ENCODE results near the gene KCNB1. TPM values are rescaled to one million over a fixed set of nuclear protein-coding genes. Genes with fewer than 3 reads are reported as not detected.

Gene KCNB1
- total RNA-seq, 5 donors from 2014 or later (not counting 1 experiment from before 2014, with no cell fraction given) = 0.03 to 0.13 (median 0.12) TPM; not detected in 1

GRCh38 chr20:49344140-49344539 is 138.3 kb downstream of the KCNB1 start:
- H3K4me1 ChIP-seq (ENCODE audit: control insufficient read depth in 1 of 2, extremely low read depth in 1 of 2, insufficient read depth in 2 of 2, low read length in 2 of 2) = peaks cover 0 to 3% of the 10 kb centered on the region in 2 experiments
- ATAC-seq (replicated peaks in 1 of 4) (no peak), DNase-seq (no peak)
- WGBS (ENCODE audit: insufficient coverage) = no CpG with 5 or more reads among the region's 2 CpGs
- peaks cover 0 to 5% (median 3%) of the 10 kb centered on the region in 3 donors for H3K4me1 Mint-ChIP-seq
- no peaks in the 10 kb centered on the region for H3K9me3 Mint-ChIP-seq
- peaks cover 4 to 13% of the 10 kb centered on the region in 2 experiments for H3K27me3 ChIP-seq (replicated peaks in 1 of 2; ENCODE audit: control insufficient read depth in 2 of 2, extremely low read depth in 1 of 2, insufficient read depth in 2 of 2, low read length in 1 of 2)
- ChIA-PET POLR2A (no interaction called here), CTCF (interaction anchor here in 1 of 2 donors (0.5 kb wide), 1 partner anchor 635 kb away, joined by 6 read pairs; no protein-coding TSS in a partner anchor)
- no peak overlapping the region for H3K27ac ChIP-seq (ENCODE audit: low read length)
- H3K27ac Mint-ChIP-seq = no peak overlapping the region
- no peaks in the 10 kb centered on the region for H3K9me3 ChIP-seq
- no peaks in the 10 kb centered on the region for H3K36me3 ChIP-seq (ENCODE audit: control insufficient read depth in 2 of 2, extremely low read depth in 1 of 2, insufficient read depth in 1 of 2, low read length in 1 of 2)
- H3K4me3 Mint-ChIP-seq = no peak overlapping the region
- H3K27me3 Mint-ChIP-seq = peaks cover 10 to 18% of the 10 kb centered on the region in 2 donors
- no peak overlapping the region for H3K4me3 ChIP-seq (ENCODE audit: control insufficient read depth in 1 of 2, extremely low read depth in 1 of 2, low read length in 1 of 2)
- no peaks in the 10 kb centered on the region for H3K36me3 Mint-ChIP-seq

GRCh38 chr20:49343246-49343645 is 139.2 kb downstream of the KCNB1 start:
- CTCF ChIA-PET = no interaction called here
- ATAC-seq (replicated peaks in 1 of 4) (no peak), DNase-seq (no peak)
- Mint-ChIP-seq H3K36me3 (no peaks in the 10 kb centered on the region), H3K4me1 (peaks cover 0 to 5% (median 3%) of the 10 kb centered on the region in 3 donors), H3K4me3 (no peak overlapping the region), H3K27ac (no peak overlapping the region), H3K27me3 (peaks cover 3 to 14% of the 10 kb centered on the region in 2 donors), H3K9me3 (no peaks in the 10 kb centered on the region)
- Histone ChIP-seq H3K27me3 (replicated peaks in 1 of 2; ENCODE audit: control insufficient read depth in 2 of 2, extremely low read depth in 1 of 2, insufficient read depth in 2 of 2, low read length in 1 of 2) (peaks cover 4 to 16% of the 10 kb centered on the region in 2 experiments), H3K9me3 (no peaks in the 10 kb centered on the region), H3K36me3 (ENCODE audit: control insufficient read depth in 2 of 2, extremely low read depth in 1 of 2, insufficient read depth in 1 of 2, low read length in 1 of 2) (no peaks in the 10 kb centered on the region), H3K4me3 (ENCODE audit: control insufficient read depth in 1 of 2, extremely low read depth in 1 of 2, low read length in 1 of 2) (no peak overlapping the region), H3K27ac (ENCODE audit: low read length) (no peak overlapping the region), H3K4me1 (ENCODE audit: control insufficient read depth in 1 of 2, extremely low read depth in 1 of 2, insufficient read depth in 2 of 2, low read length in 2 of 2) (peaks cover 0 to 3% of the 10 kb centered on the region in 2 experiments)
- 64% methylated on average over 3 of the region's 9 CpGs for WGBS (ENCODE audit: insufficient coverage)
- POLR2A ChIA-PET = no interaction called here

DNA sequence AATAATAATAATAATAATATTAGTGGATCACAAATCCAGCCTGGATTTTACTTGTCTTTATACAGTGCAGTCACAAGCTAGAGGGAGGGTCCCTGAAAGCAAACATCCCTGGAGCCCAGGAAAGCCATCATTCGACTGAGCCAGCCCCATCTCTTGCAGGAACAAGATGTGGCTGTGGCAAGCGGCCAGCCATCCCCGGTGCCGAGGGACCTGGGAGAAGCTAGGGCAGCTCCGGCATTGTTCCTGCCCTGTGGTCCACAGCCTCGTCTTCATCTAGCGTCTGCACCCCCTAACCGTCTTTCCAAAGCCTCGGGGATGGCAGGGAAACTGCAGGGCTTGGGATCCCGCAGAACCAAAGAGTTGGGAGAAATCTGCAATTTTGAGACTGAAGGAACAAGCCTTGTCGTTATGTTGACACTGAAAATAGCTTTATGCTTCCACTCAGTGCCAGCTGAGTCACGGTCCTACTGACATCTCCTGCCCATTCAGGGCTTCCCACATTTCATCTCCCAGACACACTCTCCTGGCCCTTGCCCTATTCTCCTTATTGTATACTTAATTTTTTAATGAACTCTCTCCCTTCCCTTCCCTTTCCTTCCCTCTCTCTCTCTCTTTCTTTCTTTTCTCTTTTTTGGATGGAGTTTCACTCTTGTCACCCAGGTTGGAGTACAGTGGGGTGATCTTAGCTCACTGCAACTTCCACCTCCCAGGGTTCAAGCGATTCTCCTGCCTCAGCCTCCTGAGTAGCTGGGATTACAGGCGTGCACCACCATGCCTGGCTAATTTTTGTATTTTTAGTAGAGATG is 142.1 kb downstream of the KCNB1 start:
- ChIA-PET CTCF (interaction anchor here in 1 of 2 donors (1.0 kb wide), 1 partner anchor 144 kb away, joined by 4 read pairs; no protein-coding TSS in a partner anchor), POLR2A (no interaction called here)
- no peaks in the 10 kb centered on the region for H3K4me1 ChIP-seq (ENCODE audit: control insufficient read depth in 1 of 2, extremely low read depth in 1 of 2, insufficient read depth in 2 of 2, low read length in 2 of 2)
- DNase-seq (no peak), ATAC-seq (replicated peaks in 1 of 4) (no peak)
- Mint-ChIP-seq H3K4me1 (no peaks in the 10 kb centered on the region), H3K4me3 (no peak overlapping the region), H3K27me3 (peaks cover 10% of the 10 kb centered on the region in 2 donors), H3K9me3 (no peaks in the 10 kb centered on the region), H3K27ac (no peak overlapping the region), H3K36me3 (no peaks in the 10 kb centered on the region)
- no peaks in the 10 kb centered on the region for H3K9me3 ChIP-seq
- H3K27ac ChIP-seq (ENCODE audit: low read length) = no peak overlapping the region
- no peaks in the 10 kb centered on the region for H3K36me3 ChIP-seq (ENCODE audit: control insufficient read depth in 2 of 2, extremely low read depth in 1 of 2, insufficient read depth in 1 of 2, low read length in 1 of 2)
- peaks cover 4 to 20% of the 10 kb centered on the region in 2 experiments for H3K27me3 ChIP-seq (replicated peaks in 1 of 2; ENCODE audit: control insufficient read depth in 2 of 2, extremely low read depth in 1 of 2, insufficient read depth in 2 of 2, low read length in 1 of 2)
- WGBS (ENCODE audit: insufficient coverage) = 86% methylated on average over 12 of the region's 14 CpGs
- H3K4me3 ChIP-seq (ENCODE audit: control insufficient read depth in 1 of 2, extremely low read depth in 1 of 2, low read length in 1 of 2) = no peak overlapping the region

DNA sequence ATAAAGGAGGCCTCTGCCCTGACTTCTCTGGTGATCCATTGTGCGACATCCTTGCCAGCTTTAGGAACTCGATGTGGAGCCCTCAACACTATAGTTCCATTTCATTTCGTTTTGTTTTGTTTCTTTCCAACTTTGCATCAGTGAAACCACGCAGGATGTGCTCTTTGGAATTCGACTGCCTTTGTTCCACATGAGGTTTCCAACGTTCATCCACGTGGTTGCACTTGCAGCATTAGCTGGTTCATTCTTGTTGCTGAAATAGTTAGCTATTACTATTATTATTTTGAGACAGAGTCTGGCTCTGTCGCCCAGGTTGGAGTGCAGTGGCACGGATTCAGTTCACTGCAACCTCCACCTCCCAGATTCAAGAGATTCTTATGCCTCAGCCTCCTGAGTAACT is 143.3 kb downstream of the KCNB1 start:
- peaks cover 10% of the 10 kb centered on the region in 2 donors for H3K27me3 Mint-ChIP-seq
- no peaks in the 10 kb centered on the region for H3K4me1 Mint-ChIP-seq
- Histone ChIP-seq H3K36me3 (ENCODE audit: control insufficient read depth in 2 of 2, extremely low read depth in 1 of 2, insufficient read depth in 1 of 2, low read length in 1 of 2) (no peaks in the 10 kb centered on the region), H3K4me1 (ENCODE audit: control insufficient read depth in 1 of 2, extremely low read depth in 1 of 2, insufficient read depth in 2 of 2, low read length in 2 of 2) (no peaks in the 10 kb centered on the region), H3K4me3 (ENCODE audit: control insufficient read depth in 1 of 2, extremely low read depth in 1 of 2, low read length in 1 of 2) (no peak overlapping the region), H3K27me3 (replicated peaks in 1 of 2; ENCODE audit: control insufficient read depth in 2 of 2, extremely low read depth in 1 of 2, insufficient read depth in 2 of 2, low read length in 1 of 2) (peaks cover 4 to 21% of the 10 kb centered on the region in 2 experiments), H3K9me3 (no peaks in the 10 kb centered on the region), H3K27ac (ENCODE audit: low read length) (no peak overlapping the region)
- no peak for DNase-seq
- H3K9me3 Mint-ChIP-seq = no peaks in the 10 kb centered on the region
- WGBS (ENCODE audit: insufficient coverage) = 61% methylated on average over 2 of the region's 9 CpGs
- no peak for ATAC-seq (replicated peaks in 1 of 4)
- no peak overlapping the region for H3K27ac Mint-ChIP-seq
- ChIA-PET CTCF (interaction anchor here in 1 of 2 donors (0.7 kb wide), 1 partner anchor 1642 kb away, joined by 3 read pairs; no protein-coding TSS in a partner anchor), POLR2A (interaction anchor here in 1 of 2 donors (0.5 to 0.6 kb wide), 2 partner anchors 79 to 1322 kb away, joined by 3 to 5 read pairs; no protein-coding TSS in a partner anchor)
- H3K4me3 Mint-ChIP-seq = no peak overlapping the region
- no peaks in the 10 kb centered on the region for H3K36me3 Mint-ChIP-seq

GRCh38 chr20:49338061-49338460 is 144.4 kb downstream of the KCNB1 start:
- H3K27ac Mint-ChIP-seq = no peak overlapping the region
- ATAC-seq (replicated peaks in 1 of 4) (no peak), DNase-seq (no peak)
- ChIA-PET POLR2A (no interaction called here), CTCF (interaction anchor here in 1 of 2 donors (0.6 kb wide), 1 partner anchor 17 kb away, joined by 7 read pairs; no protein-coding TSS in a partner anchor)
- H3K4me1 Mint-ChIP-seq = peaks cover 0 to 2% (median 0%) of the 10 kb centered on the region in 3 donors
- no peak overlapping the region for H3K4me3 Mint-ChIP-seq
- Histone ChIP-seq H3K36me3 (ENCODE audit: control insufficient read depth in 2 of 2, extremely low read depth in 1 of 2, insufficient read depth in 1 of 2, low read length in 1 of 2) (no peaks in the 10 kb centered on the region), H3K27me3 (replicated peaks in 1 of 2; ENCODE audit: control insufficient read depth in 2 of 2, extremely low read depth in 1 of 2, insufficient read depth in 2 of 2, low read length in 1 of 2) (peaks cover 0 to 26% of the 10 kb centered on the region in 2 experiments), H3K4me3 (ENCODE audit: control insufficient read depth in 1 of 2, extremely low read depth in 1 of 2, low read length in 1 of 2) (no peak overlapping the region), H3K4me1 (ENCODE audit: control insufficient read depth in 1 of 2, extremely low read depth in 1 of 2, insufficient read depth in 2 of 2, low read length in 2 of 2) (no peaks in the 10 kb centered on the region), H3K9me3 (no peaks in the 10 kb centered on the region), H3K27ac (ENCODE audit: low read length) (no peak overlapping the region)
- H3K9me3 Mint-ChIP-seq = no peaks in the 10 kb centered on the region
- H3K36me3 Mint-ChIP-seq = no peaks in the 10 kb centered on the region
- 97% methylated on average over 5 of the region's 11 CpGs for WGBS (ENCODE audit: insufficient coverage)
- H3K27me3 Mint-ChIP-seq = peaks cover 6 to 8% of the 10 kb centered on the region in 2 donors

- Histone ChIP-seq H3K4me1 (ENCODE audit: control insufficient read depth in 1 of 2, extremely low read depth in 1 of 2, insufficient read depth in 2 of 2, low read length in 2 of 2) (no peaks in the 10 kb centered on the region), H3K27ac (ENCODE audit: low read length) (no peak overlapping the region), H3K27me3 (replicated peaks in 1 of 2; ENCODE audit: control insufficient read depth in 2 of 2, extremely low read depth in 1 of 2, insufficient read depth in 2 of 2, low read length in 1 of 2) (peaks cover 0 to 28% of the 10 kb centered on the region in 2 experiments), H3K9me3 (no peaks in the 10 kb centered on the region), H3K36me3 (ENCODE audit: control insufficient read depth in 2 of 2, extremely low read depth in 1 of 2, insufficient read depth in 1 of 2, low read length in 1 of 2) (no peaks in the 10 kb centered on the region), H3K4me3 (ENCODE audit: control insufficient read depth in 1 of 2, extremely low read depth in 1 of 2, low read length in 1 of 2) (no peak overlapping the region)
- Mint-ChIP-seq H3K4me1 (peaks cover 0 to 2% (median 0%) of the 10 kb centered on the region in 3 donors), H3K27ac (no peak overlapping the region), H3K36me3 (no peaks in the 10 kb centered on the region), H3K27me3 (peaks cover 11 to 15% of the 10 kb centered on the region in 2 donors), H3K4me3 (no peak overlapping the region), H3K9me3 (no peaks in the 10 kb centered on the region)
- 100% methylated on average over 1 of the region's 7 CpGs for WGBS (ENCODE audit: insufficient coverage)
- no peak for DNase-seq
- ChIA-PET CTCF (interaction anchor here in 1 of 2 donors (0.6 kb wide), 2 partner anchors 16 to 800 kb away, joined by 3 to 7 read pairs; no protein-coding TSS in a partner anchor), POLR2A (no interaction called here)
- ATAC-seq (replicated peaks in 1 of 4) = no peak
These were observed 145.1 kb downstream of the KCNB1 start for GRCh38 chr20:49337357-49337756.
